Measurements from ENCODE around the gene ZNF57.

The ZNF57 gene

DNA sequence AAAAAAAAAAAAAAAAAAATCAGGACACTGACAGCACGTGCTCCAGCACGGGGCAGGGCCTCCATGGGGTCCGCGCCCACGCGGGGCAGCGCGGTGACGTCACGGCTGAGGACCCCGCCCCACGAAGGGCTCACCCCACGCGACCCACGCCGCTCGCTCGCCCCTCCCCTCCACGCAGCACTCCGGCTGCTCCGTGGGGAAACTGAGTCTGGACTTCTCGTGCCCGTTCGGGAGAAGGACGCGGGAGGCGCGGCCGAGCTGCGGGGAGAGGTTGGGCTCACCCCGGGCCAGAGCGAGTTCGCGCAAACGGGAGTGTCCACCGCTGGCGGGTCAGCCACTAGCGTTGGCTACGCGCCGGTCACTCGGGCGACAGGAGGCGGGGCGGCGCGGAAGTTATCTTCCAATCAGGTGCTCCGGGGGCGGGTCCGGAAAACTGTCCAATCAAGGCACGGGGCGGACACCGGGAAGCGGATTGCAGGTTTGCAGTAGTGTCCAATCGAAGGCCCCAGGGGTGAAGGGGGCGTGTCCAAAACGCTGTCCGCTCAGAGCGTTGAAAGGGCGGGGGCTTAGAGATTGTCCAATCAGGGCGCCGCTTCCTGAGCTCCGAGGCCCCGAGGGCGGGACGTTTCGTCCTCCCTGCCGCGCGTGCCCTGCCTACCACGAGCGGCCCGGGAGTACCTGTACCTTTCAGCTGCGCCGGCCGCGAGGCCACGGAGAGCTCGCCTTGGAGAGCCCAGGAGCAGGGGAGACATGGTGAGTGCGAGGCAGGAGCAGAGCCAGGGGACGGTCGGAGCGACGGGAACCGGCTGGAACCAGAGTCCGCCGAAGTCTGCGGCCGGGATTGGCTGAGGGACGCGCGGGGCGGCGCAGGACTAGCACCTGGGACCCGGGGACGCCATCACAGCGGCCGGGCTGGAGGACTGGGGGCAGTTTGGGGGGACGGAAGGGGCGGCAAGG is at the start of gene ZNF57:
Gene ZNF57, plus strand, starts transcription at position 633 of the 957 bp plus-strand sequence. Its CDS starts 118 bp downstream, at position 751.
- Histone ChIP-seq H3K36me3 (ENCODE audit: control insufficient read depth in 2 of 2, insufficient read depth in 1 of 2, low read length in 2 of 2) (no peaks in the 10 kb centered on the region), H3K4me3 (ENCODE audit: low read depth, low read length) (peak within 1 kb of the TSS; percentile 81), H3K9me3 (ENCODE audit: control insufficient read depth, insufficient read depth, low read depth, low read length) (no peaks in the 10 kb centered on the region), H3K27ac (ENCODE audit: extremely low read depth, low read depth, low read length) (peak within 1 kb of the TSS; percentile 52; the same call in 1 of the 2 replicates), H3K4me1 (ENCODE audit: control insufficient read depth, insufficient read depth, low read length) (no peaks in the 10 kb centered on the region)
- ChIA-PET CTCF (interaction anchor here (0.6 to 1.3 kb wide), 3 partner anchors 14 to 310 kb away, joined by 3 to 4 read pairs (median 3); no protein-coding TSS in a partner anchor), POLR2A (interaction anchor here (0.5 to 1.4 kb wide), 16 partner anchors 10 to 1562 kb away, joined by 3 to 20 read pairs (median 3); partner anchors contain the start of genes THOP1, TLE6, ZNF554 and ZNF555)
- TF ChIP-seq RBAK (tag by site-specific recombination; IDR thresholded peaks at IDR 0.05) (no peak), ZNF558 (tag by site-specific recombination; IDR thresholded peaks at IDR 0.05) (no peak), YY1 (tag by site-specific recombination; IDR thresholded peaks at IDR 0.05) (0 out of 2 replicates have a peak, but pooled peaks have one; percentile 33), ZNF501 (tag by site-specific recombination; IDR thresholded peaks at IDR 0.05) (no peak), ZNF792 (tag by site-specific recombination; IDR thresholded peaks at IDR 0.05) (no peak), ZFP37 (tag by site-specific recombination; IDR thresholded peaks at IDR 0.05) (no peak), ZNF157 (tag by site-specific recombination; IDR thresholded peaks at IDR 0.05) (no peak), ZNF302 (tag by site-specific recombination; IDR thresholded peaks at IDR 0.05; ENCODE audit: low read depth) (no peak), ZNF280C (tag by site-specific recombination; IDR thresholded peaks at IDR 0.05) (no peak), KLF8 (tag by site-specific recombination; IDR thresholded peaks at IDR 0.05) (peak; percentile 45; the same call in 1 of the 2 replicates), ZSCAN30 (tag by site-specific recombination; IDR thresholded peaks at IDR 0.05) (no peak), ZNF138 (tag by site-specific recombination; IDR thresholded peaks at IDR 0.05; ENCODE audit: borderline replicate concordance) (no peak), HOXA7 (CRISPR knock-in tag; IDR thresholded peaks at IDR 0.05; ENCODE audit: borderline replicate concordance) (no peak), MEIS1 (CRISPR knock-in tag; IDR thresholded peaks at IDR 0.05; ENCODE audit: borderline replicate concordance) (no peak), ZNF610 (tag by site-specific recombination; IDR thresholded peaks at IDR 0.05; ENCODE audit: borderline replicate concordance) (no peak), ZNF121 (tag by site-specific recombination; IDR thresholded peaks at IDR 0.05) (no peak), ZNF791 (tag by site-specific recombination; IDR thresholded peaks at IDR 0.05) (no peak), ZNF596 (tag by site-specific recombination; IDR thresholded peaks at IDR 0.05) (peak; percentile 7; the same call in 1 of the 2 replicates), ZNF768 (tag by site-specific recombination; IDR thresholded peaks at IDR 0.05) (no peak), SETDB1 (IDR thresholded peaks at IDR 0.05; ENCODE audit: insufficient read length, low read length) (no peak), ZNF10 (tag by site-specific recombination; IDR thresholded peaks at IDR 0.05) (no peak), SP7 (tag by site-specific recombination; IDR thresholded peaks at IDR 0.05) (peak; percentile 39; the same call in 1 of the 2 replicates)
- TF ChIP-seq, protein P1, sequence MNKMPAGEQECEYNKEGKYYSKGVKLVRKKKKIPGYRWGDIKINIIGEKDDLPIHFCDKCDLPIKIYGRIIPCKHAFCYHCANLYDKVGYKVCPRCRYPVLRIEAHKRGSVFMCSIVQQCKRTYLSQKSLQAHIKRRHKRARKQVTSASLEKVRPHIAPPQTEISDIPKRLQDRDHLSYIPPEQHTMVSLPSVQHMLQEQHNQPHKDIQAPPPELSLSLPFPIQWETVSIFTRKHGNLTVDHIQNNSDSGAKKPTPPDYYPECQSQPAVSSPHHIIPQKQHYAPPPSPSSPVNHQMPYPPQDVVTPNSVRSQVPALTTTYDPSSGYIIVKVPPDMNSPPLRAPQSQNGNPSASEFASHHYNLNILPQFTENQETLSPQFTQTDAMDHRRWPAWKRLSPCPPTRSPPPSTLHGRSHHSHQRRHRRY (tag by site-specific recombination; IDR thresholded peaks at IDR 0.05): no peak
- TF ChIP-seq, protein P2, sequence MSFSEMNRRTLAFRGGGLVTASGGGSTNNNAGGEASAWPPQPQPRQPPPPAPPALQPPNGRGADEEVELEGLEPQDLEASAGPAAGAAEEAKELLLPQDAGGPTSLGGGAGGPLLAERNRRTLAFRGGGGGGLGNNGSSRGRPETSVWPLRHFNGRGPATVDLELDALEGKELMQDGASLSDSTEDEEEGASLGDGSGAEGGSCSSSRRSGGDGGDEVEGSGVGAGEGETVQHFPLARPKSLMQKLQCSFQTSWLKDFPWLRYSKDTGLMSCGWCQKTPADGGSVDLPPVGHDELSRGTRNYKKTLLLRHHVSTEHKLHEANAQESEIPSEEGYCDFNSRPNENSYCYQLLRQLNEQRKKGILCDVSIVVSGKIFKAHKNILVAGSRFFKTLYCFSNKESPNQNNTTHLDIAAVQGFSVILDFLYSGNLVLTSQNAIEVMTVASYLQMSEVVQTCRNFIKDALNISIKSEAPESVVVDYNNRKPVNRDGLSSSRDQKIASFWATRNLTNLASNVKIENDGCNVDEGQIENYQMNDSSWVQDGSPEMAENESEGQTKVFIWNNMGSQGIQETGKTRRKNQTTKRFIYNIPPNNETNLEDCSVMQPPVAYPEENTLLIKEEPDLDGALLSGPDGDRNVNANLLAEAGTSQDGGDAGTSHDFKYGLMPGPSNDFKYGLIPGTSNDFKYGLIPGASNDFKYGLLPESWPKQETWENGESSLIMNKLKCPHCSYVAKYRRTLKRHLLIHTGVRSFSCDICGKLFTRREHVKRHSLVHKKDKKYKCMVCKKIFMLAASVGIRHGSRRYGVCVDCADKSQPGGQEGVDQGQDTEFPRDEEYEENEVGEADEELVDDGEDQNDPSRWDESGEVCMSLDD (tag by site-specific recombination; IDR thresholded peaks at IDR 0.05): peak; percentile 83
- TF ChIP-seq, protein P3, sequence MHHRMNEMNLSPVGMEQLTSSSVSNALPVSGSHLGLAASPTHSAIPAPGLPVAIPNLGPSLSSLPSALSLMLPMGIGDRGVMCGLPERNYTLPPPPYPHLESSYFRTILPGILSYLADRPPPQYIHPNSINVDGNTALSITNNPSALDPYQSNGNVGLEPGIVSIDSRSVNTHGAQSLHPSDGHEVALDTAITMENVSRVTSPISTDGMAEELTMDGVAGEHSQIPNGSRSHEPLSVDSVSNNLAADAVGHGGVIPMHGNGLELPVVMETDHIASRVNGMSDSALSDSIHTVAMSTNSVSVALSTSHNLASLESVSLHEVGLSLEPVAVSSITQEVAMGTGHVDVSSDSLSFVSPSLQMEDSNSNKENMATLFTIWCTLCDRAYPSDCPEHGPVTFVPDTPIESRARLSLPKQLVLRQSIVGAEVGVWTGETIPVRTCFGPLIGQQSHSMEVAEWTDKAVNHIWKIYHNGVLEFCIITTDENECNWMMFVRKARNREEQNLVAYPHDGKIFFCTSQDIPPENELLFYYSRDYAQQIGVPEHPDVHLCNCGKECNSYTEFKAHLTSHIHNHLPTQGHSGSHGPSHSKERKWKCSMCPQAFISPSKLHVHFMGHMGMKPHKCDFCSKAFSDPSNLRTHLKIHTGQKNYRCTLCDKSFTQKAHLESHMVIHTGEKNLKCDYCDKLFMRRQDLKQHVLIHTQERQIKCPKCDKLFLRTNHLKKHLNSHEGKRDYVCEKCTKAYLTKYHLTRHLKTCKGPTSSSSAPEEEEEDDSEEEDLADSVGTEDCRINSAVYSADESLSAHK (tag by site-specific recombination; IDR thresholded peaks at IDR 0.05): no peak
- TF ChIP-seq, protein P4, sequence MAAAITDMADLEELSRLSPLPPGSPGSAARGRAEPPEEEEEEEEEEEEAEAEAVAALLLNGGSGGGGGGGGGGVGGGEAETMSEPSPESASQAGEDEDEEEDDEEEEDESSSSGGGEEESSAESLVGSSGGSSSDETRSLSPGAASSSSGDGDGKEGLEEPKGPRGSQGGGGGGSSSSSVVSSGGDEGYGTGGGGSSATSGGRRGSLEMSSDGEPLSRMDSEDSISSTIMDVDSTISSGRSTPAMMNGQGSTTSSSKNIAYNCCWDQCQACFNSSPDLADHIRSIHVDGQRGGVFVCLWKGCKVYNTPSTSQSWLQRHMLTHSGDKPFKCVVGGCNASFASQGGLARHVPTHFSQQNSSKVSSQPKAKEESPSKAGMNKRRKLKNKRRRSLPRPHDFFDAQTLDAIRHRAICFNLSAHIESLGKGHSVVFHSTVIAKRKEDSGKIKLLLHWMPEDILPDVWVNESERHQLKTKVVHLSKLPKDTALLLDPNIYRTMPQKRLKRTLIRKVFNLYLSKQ (tag by site-specific recombination; IDR thresholded peaks at IDR 0.05; ENCODE audit: borderline replicate concordance): no peak
